Right atrium auricular region (tissue), 2 donors: ENCODE measurements around the gene HPCAL1. TPM values are rescaled to one million over a fixed set of nuclear protein-coding genes. Genes with fewer than 3 reads are reported as not detected.

Experiments
- DNase-seq: peaks from one replicate; pipeline ENCODE4 v3.0.0-alpha.2; 2019; ENCODE audit warnings: low spot score
- H3K27ac ChIP-seq, 2 donors: fragments of 200-600 bp; sonication (generic); 1 replicate in 1 of 2; 2 replicates in 1 of 2; pipeline ENCODE4 v1.5.1; 2016 to 2019
- H3K27me3 ChIP-seq, 2 donors: fragments of 200-600 bp; sonication (generic); one replicate each; pipeline versions ENCODE4 v1.5.1 to v1.6.0; 2017 to 2019
- H3K36me3 ChIP-seq: fragments of 200-600 bp; sonication (generic); one replicate; pipeline ENCODE4 v1.5.1; 2016
- H3K4me1 ChIP-seq, 2 donors: fragments of 200-600 bp; sonication (generic); one replicate each; pipeline versions ENCODE4 v1.5.1 to v1.6.0; 2017 to 2019
- H3K4me3 ChIP-seq, 2 donors: fragments of 200-600 bp; sonication (generic); 1 replicate in 1 of 2; 2 replicates in 1 of 2; pipeline ENCODE4 v1.5.1; 2017 to 2019; ENCODE audit warnings: mild to moderate bottlenecking in 1 of 2, moderate library complexity in 1 of 2
- H3K9me3 ChIP-seq, 2 donors: fragments of 200-600 bp; sonication (generic); one replicate each; pipeline ENCODE4 v1.5.1; 2019
- total RNA-seq, 2 donors: library from RNA; depleted of rRNA; stranded (reverse); fragments of >200 nt; gene quantifications; one replicate each; pipeline ENCODE4 v1.1.0, GENCODE V29; 2016
- TF ChIP-seq, protein P1 (sequence below), 2 donors: fragments of 200-600 bp; sonication (generic); IDR thresholded peaks; one replicate each; pipeline ENCODE4 v1.5.1; 2019; ENCODE audit warnings: antibody characterized with exemption in 2 of 2

The HPCAL1 gene
- total RNA-seq, 2 donors from 2014 or later, result 28.7 to 35.5 TPM

DNA sequence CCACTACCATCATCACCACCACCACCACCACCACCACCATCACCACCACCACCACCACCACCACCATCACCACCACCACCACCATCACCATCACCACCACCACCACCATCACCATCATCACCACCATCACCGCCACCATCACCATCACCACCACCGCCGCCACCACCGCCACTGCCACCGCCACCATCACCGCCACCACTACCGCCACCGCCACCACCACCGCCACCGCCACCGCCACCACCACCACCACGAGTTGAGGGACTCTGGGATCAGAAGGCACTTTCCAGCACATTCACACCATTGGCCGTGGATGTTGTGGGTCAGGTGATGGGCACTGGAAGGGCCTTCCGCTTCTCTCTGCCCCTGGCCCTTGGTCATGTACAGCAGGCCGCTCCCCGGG lies 96.7 kb downstream of the HPCAL1 start:
- Histone ChIP-seq H3K9me3 (no peaks in the 10 kb centered on the region), H3K27ac (no peak overlapping the region), H3K4me1 (peaks cover 0 to 43% of the 10 kb centered on the region in 2 donors), H3K36me3 (no peaks in the 10 kb centered on the region), H3K27me3 (no peaks in the 10 kb centered on the region), H3K4me3 (no peak overlapping the region)
- TF ChIP-seq, protein P1, sequence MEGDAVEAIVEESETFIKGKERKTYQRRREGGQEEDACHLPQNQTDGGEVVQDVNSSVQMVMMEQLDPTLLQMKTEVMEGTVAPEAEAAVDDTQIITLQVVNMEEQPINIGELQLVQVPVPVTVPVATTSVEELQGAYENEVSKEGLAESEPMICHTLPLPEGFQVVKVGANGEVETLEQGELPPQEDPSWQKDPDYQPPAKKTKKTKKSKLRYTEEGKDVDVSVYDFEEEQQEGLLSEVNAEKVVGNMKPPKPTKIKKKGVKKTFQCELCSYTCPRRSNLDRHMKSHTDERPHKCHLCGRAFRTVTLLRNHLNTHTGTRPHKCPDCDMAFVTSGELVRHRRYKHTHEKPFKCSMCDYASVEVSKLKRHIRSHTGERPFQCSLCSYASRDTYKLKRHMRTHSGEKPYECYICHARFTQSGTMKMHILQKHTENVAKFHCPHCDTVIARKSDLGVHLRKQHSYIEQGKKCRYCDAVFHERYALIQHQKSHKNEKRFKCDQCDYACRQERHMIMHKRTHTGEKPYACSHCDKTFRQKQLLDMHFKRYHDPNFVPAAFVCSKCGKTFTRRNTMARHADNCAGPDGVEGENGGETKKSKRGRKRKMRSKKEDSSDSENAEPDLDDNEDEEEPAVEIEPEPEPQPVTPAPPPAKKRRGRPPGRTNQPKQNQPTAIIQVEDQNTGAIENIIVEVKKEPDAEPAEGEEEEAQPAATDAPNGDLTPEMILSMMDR (IDR thresholded peaks at IDR 0.05), result no peak
- DNase-seq, result no peak

DNA sequence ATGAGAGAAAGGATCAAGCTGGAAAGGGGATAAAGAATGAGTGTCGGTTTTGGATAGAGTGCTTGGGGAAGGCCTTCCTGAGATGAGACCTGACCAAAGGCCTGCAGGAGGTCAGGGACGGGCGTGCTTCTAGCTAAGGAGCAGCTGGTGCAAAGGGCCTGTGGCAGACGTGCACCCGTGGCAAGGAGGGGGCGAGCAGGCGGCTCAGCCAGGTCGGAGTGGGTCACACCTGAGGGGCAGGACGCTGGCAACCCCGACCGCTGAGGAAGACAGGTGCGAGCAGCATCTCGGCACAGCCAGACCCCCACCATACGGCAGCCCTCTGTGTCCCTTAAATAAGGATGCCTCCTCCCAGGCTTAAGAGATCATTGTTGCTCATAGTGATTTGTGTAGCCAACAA lies 97.3 kb downstream of the HPCAL1 start:
- TF ChIP-seq, protein P1 (IDR thresholded peaks at IDR 0.05), result no peak
- H3K9me3 ChIP-seq, result no peaks in the 10 kb centered on the region
- H3K27ac ChIP-seq, result peak overlapping the region; percentile 2 to 16
- H3K36me3 ChIP-seq, result no peaks in the 10 kb centered on the region
- peaks cover 0 to 50% of the 10 kb centered on the region in 2 donors for H3K4me1 ChIP-seq
- no peak for DNase-seq
- H3K27me3 ChIP-seq, result no peaks in the 10 kb centered on the region
- H3K4me3 ChIP-seq, result no peak overlapping the region

DNA sequence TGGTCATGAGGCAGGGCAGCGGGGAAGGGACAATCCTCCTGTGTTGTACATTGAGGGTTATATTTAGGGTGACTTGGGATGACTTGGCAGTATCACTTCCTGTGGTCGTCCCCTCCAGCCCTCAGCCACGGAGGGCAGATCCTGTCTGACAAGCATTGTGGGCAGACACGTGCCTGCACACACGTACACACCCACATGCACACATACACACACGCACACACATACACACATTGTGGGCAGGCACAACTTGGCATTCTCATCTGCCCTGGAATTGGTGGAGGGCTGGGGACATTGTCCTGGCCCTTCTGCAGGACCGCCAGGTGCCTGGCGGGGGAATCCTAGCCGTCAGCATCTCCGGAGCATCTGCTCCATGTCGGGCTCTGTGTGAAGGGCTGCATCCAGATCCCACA lies 97.9 kb downstream of the HPCAL1 start:
- no peaks in the 10 kb centered on the region for H3K9me3 ChIP-seq
- peaks cover 0 to 56% of the 10 kb centered on the region in 2 donors for H3K4me1 ChIP-seq
- peak overlapping the region; percentile 2 to 16 for H3K27ac ChIP-seq
- no peaks in the 10 kb centered on the region for H3K36me3 ChIP-seq
- H3K27me3 ChIP-seq, result no peaks in the 10 kb centered on the region
- DNase-seq, result no peak
- TF ChIP-seq, protein P1 (IDR thresholded peaks at IDR 0.05), result no peak
- H3K4me3 ChIP-seq, result no peak overlapping the region

DNA sequence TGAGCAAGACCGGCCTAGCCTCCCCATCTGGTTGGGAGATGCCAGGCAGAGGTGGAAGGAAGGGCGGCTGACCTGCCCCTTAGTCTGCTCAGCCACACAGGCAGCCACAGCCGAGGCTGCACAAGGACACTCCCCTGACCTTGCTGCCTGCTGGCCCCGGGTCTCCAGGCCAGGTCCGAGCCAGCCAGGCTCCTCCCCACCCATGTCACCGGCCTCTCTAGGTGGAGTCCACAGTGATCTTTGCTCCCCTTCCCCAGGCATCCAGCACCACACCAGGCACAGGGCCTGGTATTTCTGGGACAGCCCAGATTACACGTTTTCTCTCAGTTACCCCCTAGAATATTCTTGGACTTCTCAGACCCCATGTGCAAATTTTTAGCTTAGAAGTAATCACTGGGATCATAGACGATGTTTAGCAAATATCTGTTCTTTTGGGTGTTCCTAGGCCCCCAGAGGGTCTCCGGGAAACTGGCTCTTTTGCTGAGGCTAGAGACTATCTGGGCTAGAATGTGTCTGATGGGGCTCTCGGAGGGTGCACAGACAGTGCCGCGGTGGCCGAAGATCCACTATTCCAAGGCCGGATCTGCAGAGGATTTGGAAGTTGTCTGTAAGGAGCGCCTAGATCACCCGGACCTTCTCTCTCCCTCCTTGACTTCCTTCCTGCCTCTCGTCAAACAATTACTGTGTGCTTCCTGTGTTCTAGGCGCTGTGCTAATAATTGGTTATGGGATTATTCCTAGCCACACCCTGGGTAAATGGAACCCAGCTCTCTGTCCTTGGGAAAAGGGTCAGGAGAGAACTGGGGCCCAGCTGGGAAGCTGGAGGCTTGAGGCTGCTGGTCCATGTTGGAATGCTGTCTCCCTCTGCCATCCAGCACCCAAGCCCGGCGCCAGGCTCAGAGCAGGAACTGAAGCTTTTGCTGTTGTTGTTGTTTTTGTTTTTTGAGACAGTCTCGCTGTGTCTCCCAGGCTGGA lies 98.6 kb downstream of the HPCAL1 start:
- TF ChIP-seq, protein P1 (IDR thresholded peaks at IDR 0.05), result no peak
- DNase-seq, result no peak
- Histone ChIP-seq H3K4me3 (no peak overlapping the region), H3K9me3 (no peaks in the 10 kb centered on the region), H3K27ac (peak overlapping the region in 1 of 2 donors; percentile 48), H3K27me3 (no peaks in the 10 kb centered on the region), H3K4me1 (peaks cover 0 to 62% of the 10 kb centered on the region in 2 donors), H3K36me3 (no peaks in the 10 kb centered on the region)

DNA sequence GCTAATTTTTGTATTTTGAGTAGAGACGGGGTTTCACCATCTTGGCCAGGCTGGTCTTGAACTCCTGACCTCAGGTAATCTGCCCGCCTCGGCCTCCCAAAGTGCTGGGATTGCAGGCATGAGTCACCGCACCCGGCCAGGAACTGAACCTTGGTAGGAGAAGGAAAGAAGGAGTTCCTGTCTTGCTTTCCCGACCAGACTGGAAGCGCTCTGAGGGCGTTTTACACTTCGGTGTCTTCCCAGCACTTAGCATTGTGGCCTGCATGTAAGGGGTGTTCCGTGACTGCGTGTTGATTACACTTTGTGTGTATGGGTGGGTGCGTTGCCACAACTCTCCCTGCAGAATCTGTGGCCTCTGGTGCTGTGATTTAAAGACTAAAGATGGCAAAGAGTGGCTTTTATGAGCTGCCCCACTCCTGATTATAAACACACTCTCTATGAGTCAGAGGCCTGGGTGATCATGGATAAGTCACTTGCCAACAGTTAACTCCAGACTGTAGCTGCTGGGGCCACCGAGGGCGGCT lies 99.4 kb downstream of the HPCAL1 start:
- H3K27me3 ChIP-seq, result no peaks in the 10 kb centered on the region
- H3K4me1 ChIP-seq, result peaks cover 0 to 71% of the 10 kb centered on the region in 2 donors
- H3K9me3 ChIP-seq, result no peaks in the 10 kb centered on the region
- no peak overlapping the region for H3K4me3 ChIP-seq
- TF ChIP-seq, protein P1 (IDR thresholded peaks at IDR 0.05), result no peak
- H3K27ac ChIP-seq, result peak overlapping the region in 1 of 2 donors; percentile 40
- DNase-seq, result no peak
- no peaks in the 10 kb centered on the region for H3K36me3 ChIP-seq
